22Rv1 (cell line): ENCODE results near the gene TMPRSS5.
"Not testable (repeated sequence)": the region's sequence is repeated elsewhere in the genome, so short reads cannot be mapped to it uniquely, and the experiment has no call there.

Experiments used
- H3K27ac ChIP-seq: fragments of 450-650 bp; 2 replicates; pipeline ENCODE4 v1.5.1; 2017
- CTCF ChIP-seq: fragments of 450-650 bp; IDR thresholded peaks from 2 replicates; pipeline ENCODE4 v1.5.1; 2017; ENCODE audit warnings: mild to moderate bottlenecking
- ZFX ChIP-seq: fragments of 450-650 bp; IDR thresholded peaks from 2 replicates; pipeline ENCODE4 v1.6.1; 2017; ENCODE audit warnings: antibody characterized with exemption, borderline replicate concordance

The TMPRSS5 gene

GRCh38 chr11:113715882-113716625, 9.9 kb upstream of the TMPRSS5 start:
- no peak for TF ChIP-seq CTCF
- TF ChIP-seq ZFX: no peak
- H3K27ac ChIP-seq: no peak overlapping the region

- TF ChIP-seq CTCF (no peak), ZFX (no peak)
- H3K27ac ChIP-seq: no peak overlapping the region
These were observed 9.2 kb upstream of the TMPRSS5 start for GRCh38 chr11:113715273-113715672.

- TF ChIP-seq ZFX (no peak), CTCF (no peak)
- no peak overlapping the region for H3K27ac ChIP-seq
These were observed 4.9 kb upstream of the TMPRSS5 start for GRCh38 chr11:113710989-113711388.

GRCh38 chr11:113703551-113703950, 2.6 kb downstream of the TMPRSS5 start:
- H3K27ac ChIP-seq: not testable (repeated sequence)

- no peak overlapping the region for H3K27ac ChIP-seq
These were observed 4.6 kb downstream of the TMPRSS5 start for GRCh38 chr11:113701491-113701890.

GRCh38 chr11:113698515-113698914, 7.6 kb downstream of the TMPRSS5 start:
- H3K27ac ChIP-seq: no peak overlapping the region
- TF ChIP-seq ZFX (no peak), CTCF (no peak)

More at GRCh38 chr11:113701491-113701890, 4.6 kb downstream of the TMPRSS5 start:
- TF ChIP-seq ZFX (no peak), CTCF (no peak)

GRCh38 chr11:113697756-113698407, 8.2 kb downstream of the TMPRSS5 start:
- no peak overlapping the region for H3K27ac ChIP-seq
- no peak for TF ChIP-seq ZFX
- no peak for TF ChIP-seq CTCF
